ENCODE measurements around the gene MARCO. TPM values are rescaled to one million over a fixed set of nuclear protein-coding genes. Genes with fewer than 3 reads are reported as not detected.

The MARCO gene
- total and polyA plus RNA-seq, 2 donors (not counting 3 experiments of a cell fraction or from before 2014, with no cell fraction given), result not detected

- dilution Hi-C loops (cut with MboI; ENCODE audit: extremely low pct_ligation_motif_present, low sequenced_read_pairs) (no loop called here), intact Hi-C loops (cut with micrococcal nuclease) (no loop called here)
- TF ChIP-seq MYC (IDR thresholded peaks at IDR 0.05; ENCODE audit: low read depth, low read length), result no peak
- no peak for TF ChIP-seq FOS (IDR thresholded peaks at IDR 0.05; ENCODE audit: borderline replicate concordance, insufficient read depth, low read length)
- no peak for TF ChIP-seq MAX (IDR thresholded peaks at IDR 0.05; ENCODE audit: insufficient read depth, insufficient read length)
- no peak for TF ChIP-seq JUN (IDR thresholded peaks at IDR 0.05; ENCODE audit: borderline replicate concordance, insufficient read depth, insufficient read length, low read depth)
- TF ChIP-seq GATA2 (IDR thresholded peaks at IDR 0.05; ENCODE audit: insufficient read depth, insufficient read length, low read depth, low read length), result no peak
- TF ChIP-seq POLR2AphosphoS5 (IDR thresholded peaks at IDR 0.05; ENCODE audit: insufficient read depth, low read depth, low read length), result no peak
- no peak for TF ChIP-seq POLR2A (IDR thresholded peaks at IDR 0.05; ENCODE audit: low read depth, low read length)
- no peak for TF ChIP-seq EZH2 (IDR thresholded peaks at IDR 0.05; ENCODE audit: borderline replicate concordance, low read depth, low read length, severe bottlenecking)
- TF ChIP-seq CTCF (IDR thresholded peaks at IDR 0.05; ENCODE audit: extremely low read depth in 1 of 2, insufficient read depth in 1 of 2, low read depth in 1 of 2, low read length in 2 of 2), result no peak
- no peak for DNase-seq (ENCODE audit: low read depth, low spot score)
- no peaks in the 10 kb centered on the region for H3K4me1 ChIP-seq (ENCODE audit: control insufficient read depth, extremely low read depth, insufficient read depth, low read length)
- H3K4me2 ChIP-seq (ENCODE audit: insufficient read depth, low read length), result no peak overlapping the region
- CTCF ChIA-PET, result no interaction called here
- no peaks in the 10 kb centered on the region for H3K9me3 ChIP-seq (replicated peaks; ENCODE audit: control insufficient read depth, insufficient read depth, low read length)
- POLR2A ChIA-PET, result interaction anchor here (0.6 kb wide), 1 partner anchor 87 kb away, joined by 7 read pairs; no protein-coding TSS in a partner anchor
- H3K79me2 ChIP-seq (ENCODE audit: control insufficient read depth, insufficient read depth, low read length), result no peaks in the 10 kb centered on the region
- H3K4me3 ChIP-seq (replicated peaks in 1 of 3; ENCODE audit: insufficient read depth in 1 of 3, low read depth in 1 of 3, low read length in 3 of 3), result no peak overlapping the region
- H3K27ac ChIP-seq (ENCODE audit: insufficient read depth, low read depth, low read length), result no peak overlapping the region
- H3K36me3 ChIP-seq (ENCODE audit: control insufficient read depth in 2 of 2, extremely low read depth in 1 of 2, insufficient read depth in 2 of 2, low read length in 2 of 2), result no peaks in the 10 kb centered on the region
- no peak overlapping the region for H3K9ac ChIP-seq (replicated peaks; ENCODE audit: extremely low read depth, insufficient read depth, low read length)
- H4K20me1 ChIP-seq (replicated peaks; ENCODE audit: control insufficient read depth, extremely low read depth, insufficient read depth, low read length), result no peaks in the 10 kb centered on the region
- no peak for FAIRE-seq
- H3K9me1 ChIP-seq (replicated peaks; ENCODE audit: control insufficient read depth, extremely low read depth, insufficient read depth, low read length), result no peaks in the 10 kb centered on the region
- BruUV-seq (replicated peaks), result no TSS peak
- H3K27me3 ChIP-seq (ENCODE audit: control insufficient read depth in 2 of 2, insufficient read depth in 2 of 2, low read length in 2 of 2), result no peaks in the 10 kb centered on the region
- no peak overlapping the region for H2AFZ ChIP-seq (ENCODE audit: low read depth, low read length)
Observed at GRCh38 chr2:118982039-118982438, 40.0 kb downstream of the MARCO start.
